ENCODE measurements around the gene EYA4. TPM values are rescaled to one million over a fixed set of nuclear protein-coding genes. Genes with fewer than 3 reads are reported as not detected.

The EYA4 gene
- total and polyA plus RNA-seq, 2 of the 4 experiments (the other 2 are of a cell fraction), result 5.7 to 11.1 TPM

GRCh38 chr6:133426038-133426437 is 184.9 kb downstream of the EYA4 start:
- TF ChIP-seq ELK1 (IDR thresholded peaks at IDR 0.05; ENCODE audit: borderline replicate concordance, low read depth, low read length), result no peak
- no peak for TF ChIP-seq POLR2A (IDR thresholded peaks at IDR 0.05; ENCODE audit: low read depth, low read length)
- TF ChIP-seq SMC3 (IDR thresholded peaks at IDR 0.05; ENCODE audit: low read depth, low read length), result no peak
- TF ChIP-seq RCOR1 (IDR thresholded peaks at IDR 0.05; ENCODE audit: insufficient replicate concordance, low read length), result no peak
- no peak for TF ChIP-seq CHD1 (IDR thresholded peaks at IDR 0.05; ENCODE audit: low read depth, low read length)
- TF ChIP-seq MXI1 (IDR thresholded peaks at IDR 0.05; ENCODE audit: borderline replicate concordance, low read depth, low read length), result no peak
- Histone ChIP-seq H4K20me1 (ENCODE audit: insufficient read depth, low read length) (no peaks in the 10 kb centered on the region; the same call in 1 of the 2 replicates), H4K91ac (ENCODE audit: insufficient read depth, low read depth, low read length) (no peak overlapping the region), H3K9ac (ENCODE audit: low read depth, low read length) (no peak overlapping the region), H4K5ac (ENCODE audit: low read depth, low read length) (no peak overlapping the region), H3K9me3 (ENCODE audit: control insufficient read depth, insufficient read depth, low read length) (no peaks in the 10 kb centered on the region), H3K79me1 (ENCODE audit: low read depth in 1 of 2, low read length in 2 of 2) (peaks cover 0 to 3% of the 10 kb centered on the region in 2 experiments; a peak in 1 of 4 replicates), H3K9me1 (ENCODE audit: insufficient read depth, low read length) (peaks cover 3% of the 10 kb centered on the region), H3K4me2 (ENCODE audit: low read depth, low read length) (no peak overlapping the region), H3K4ac (ENCODE audit: low read depth, low read length) (no peak overlapping the region), H3K27ac (ENCODE audit: insufficient read depth, low read length) (no peak overlapping the region), H3K4me1 (ENCODE audit: control insufficient read depth, insufficient read depth, low read length) (no peaks in the 10 kb centered on the region), H3K27me3 (ENCODE audit: control insufficient read depth, insufficient read depth, low read length) (no peaks in the 10 kb centered on the region), H3K18ac (ENCODE audit: low read depth, low read length) (no peak overlapping the region), H3K4me3 (ENCODE audit: insufficient read depth, low read depth, low read length) (no peak overlapping the region), H3K56ac (ENCODE audit: extremely low read depth, insufficient read depth, low read length) (no peak overlapping the region), H3K23ac (ENCODE audit: low read depth, low read length) (no peak overlapping the region), H2BK20ac (ENCODE audit: low read depth, low read length) (no peak overlapping the region), H2BK120ac (ENCODE audit: low read depth, low read length) (no peak overlapping the region), H2AK5ac (ENCODE audit: low read depth, low read length) (no peak overlapping the region), H2AK9ac (replicated peaks; ENCODE audit: low read depth, low read length, poor library complexity) (no peak overlapping the region), H4K8ac (ENCODE audit: low read depth in 2 of 2, low read length in 2 of 2) (no peak overlapping the region), H2BK5ac (ENCODE audit: low read depth, low read length, poor library complexity, severe bottlenecking) (no peak overlapping the region), H3K14ac (replicated peaks; ENCODE audit: low read depth, low read length) (no peak overlapping the region), H3K36me3 (ENCODE audit: control insufficient read depth, insufficient read depth, low read length) (no peaks in the 10 kb centered on the region; the same call in 1 of the 2 replicates), H2BK15ac (ENCODE audit: low read depth, low read length) (no peak overlapping the region), H2AFZ (replicated peaks; ENCODE audit: low read length, poor library complexity) (no peak overlapping the region)
- intact Hi-C loops (cut with micrococcal nuclease) (no loop called here), in situ Hi-C loops (cut with MboI; ENCODE audit: low sequenced_read_pairs) (no loop called here), dilution Hi-C loops (cut with HindIII; ENCODE audit: low sequenced_read_pairs, unreplicated experiment) (no loop called here)
- ATAC-seq (ENCODE audit: low read depth) (no peak), DNase-seq (no peak)
- no CpG with 5 or more reads among the region's 3 CpGs for WGBS, 2 experiments (ENCODE audit: extremely low coverage in 2 of 2, insufficient read length in 1 of 2)
- BruUV-seq (replicated peaks), result no TSS peak
- ChIA-PET CTCF (no interaction called here), POLR2A (ENCODE audit: unreplicated experiment) (no interaction called here)

Data from IMR-90 (cell line).